Measurements from ENCODE around the gene SSTR3.

The SSTR3 gene

DNA sequence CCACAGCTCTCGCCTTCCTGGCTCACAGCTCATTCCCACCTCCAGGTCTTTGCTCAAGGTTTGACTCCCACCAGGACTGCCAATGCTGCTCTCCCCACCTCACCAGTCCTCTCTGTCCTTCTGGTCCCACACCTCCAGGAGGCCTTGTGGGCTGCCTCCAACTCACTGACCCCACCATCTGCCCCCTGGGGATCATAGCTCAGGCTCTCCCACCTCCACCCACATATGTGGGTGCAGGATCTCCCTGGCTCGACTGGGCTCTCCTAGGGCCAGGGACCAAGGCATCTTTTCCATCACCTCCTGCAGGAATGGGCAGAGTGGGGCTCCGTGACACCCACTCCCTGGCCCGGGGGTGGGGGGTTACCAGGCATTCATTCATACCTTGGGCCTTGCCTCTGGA lies 13.8 kb upstream of the SSTR3 start:
- H3K9me3 Mint-ChIP-seq: no peaks in the 10 kb centered on the region

DNA sequence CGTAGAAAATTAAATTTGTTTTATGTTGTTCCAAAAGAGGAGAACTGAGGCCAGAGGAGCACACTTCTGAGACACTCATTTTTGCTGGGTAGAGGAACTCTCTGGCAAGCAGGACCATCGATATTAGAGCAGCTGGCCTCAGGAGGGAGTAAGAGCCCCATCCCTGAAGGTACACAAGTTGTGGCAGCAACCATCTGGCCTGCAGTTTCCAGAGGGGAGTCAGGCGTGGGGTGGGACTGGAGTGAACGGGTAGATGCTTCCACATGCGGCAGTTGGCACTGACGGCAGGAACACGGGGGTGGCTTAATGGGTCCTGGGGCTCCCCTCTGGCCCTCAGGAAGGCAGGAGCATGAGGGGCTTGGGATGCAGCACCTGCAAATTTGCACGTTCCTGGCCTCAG lies 13.2 kb upstream of the SSTR3 start:
- Mint-ChIP-seq H3K9me3 (no peaks in the 10 kb centered on the region), H3K4me1 (peaks cover 10% of the 10 kb centered on the region), H3K36me3 (ENCODE audit: low read depth) (no peaks in the 10 kb centered on the region), H3K4me3 (no peak overlapping the region), H3K27me3 (ENCODE audit: low read depth) (peaks cover 18% of the 10 kb centered on the region), H3K27ac (no peak overlapping the region)
- TF ChIP-seq, protein P1, sequence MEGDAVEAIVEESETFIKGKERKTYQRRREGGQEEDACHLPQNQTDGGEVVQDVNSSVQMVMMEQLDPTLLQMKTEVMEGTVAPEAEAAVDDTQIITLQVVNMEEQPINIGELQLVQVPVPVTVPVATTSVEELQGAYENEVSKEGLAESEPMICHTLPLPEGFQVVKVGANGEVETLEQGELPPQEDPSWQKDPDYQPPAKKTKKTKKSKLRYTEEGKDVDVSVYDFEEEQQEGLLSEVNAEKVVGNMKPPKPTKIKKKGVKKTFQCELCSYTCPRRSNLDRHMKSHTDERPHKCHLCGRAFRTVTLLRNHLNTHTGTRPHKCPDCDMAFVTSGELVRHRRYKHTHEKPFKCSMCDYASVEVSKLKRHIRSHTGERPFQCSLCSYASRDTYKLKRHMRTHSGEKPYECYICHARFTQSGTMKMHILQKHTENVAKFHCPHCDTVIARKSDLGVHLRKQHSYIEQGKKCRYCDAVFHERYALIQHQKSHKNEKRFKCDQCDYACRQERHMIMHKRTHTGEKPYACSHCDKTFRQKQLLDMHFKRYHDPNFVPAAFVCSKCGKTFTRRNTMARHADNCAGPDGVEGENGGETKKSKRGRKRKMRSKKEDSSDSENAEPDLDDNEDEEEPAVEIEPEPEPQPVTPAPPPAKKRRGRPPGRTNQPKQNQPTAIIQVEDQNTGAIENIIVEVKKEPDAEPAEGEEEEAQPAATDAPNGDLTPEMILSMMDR (IDR thresholded peaks at IDR 0.05; ENCODE audit: unreplicated experiment in 3 of 3): no peak

More for the DNA sequence above, 13.8 kb upstream of the SSTR3 start:
- Mint-ChIP-seq H3K27me3 (ENCODE audit: low read depth) (peaks cover 18% of the 10 kb centered on the region), H3K27ac (no peak overlapping the region), H3K36me3 (ENCODE audit: low read depth) (no peaks in the 10 kb centered on the region), H3K4me3 (no peak overlapping the region), H3K4me1 (peaks cover 10% of the 10 kb centered on the region)
- TF ChIP-seq, protein P1 (IDR thresholded peaks at IDR 0.05; ENCODE audit: unreplicated experiment in 3 of 3): no peak

DNA sequence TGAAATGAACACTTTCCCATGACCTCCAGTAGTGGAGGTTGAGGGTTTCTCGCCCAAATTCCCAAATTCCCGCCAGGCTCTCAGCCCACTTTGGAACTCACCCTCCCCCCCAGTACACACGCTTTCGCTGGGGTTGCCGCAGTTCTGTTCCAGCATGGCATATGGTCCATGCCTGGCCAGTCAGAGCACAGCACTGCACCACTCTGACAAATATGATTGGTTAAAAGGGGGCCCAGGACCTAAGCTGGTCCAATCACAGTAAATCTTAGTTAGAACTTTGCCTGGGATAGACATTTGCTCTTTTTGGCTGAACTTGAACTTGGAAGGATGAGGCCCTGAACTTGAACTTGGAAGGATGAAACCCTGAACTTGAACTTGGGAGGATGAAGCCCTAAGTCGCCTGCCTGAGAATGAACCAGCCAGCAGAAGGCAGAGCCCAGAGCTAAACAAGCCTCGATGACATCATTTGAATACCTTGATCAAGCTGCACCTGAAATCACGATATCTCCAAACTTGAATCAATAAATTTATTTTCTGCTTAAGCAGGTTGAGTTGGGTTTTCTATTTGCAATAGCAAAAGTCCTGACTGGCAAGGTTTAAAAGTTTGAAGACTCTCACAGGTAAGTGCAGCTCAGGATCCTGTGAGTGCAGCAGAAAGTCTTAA lies 12.6 kb upstream of the SSTR3 start:
- H3K36me3 Mint-ChIP-seq (ENCODE audit: low read depth): no peaks in the 10 kb centered on the region
- H3K4me3 Mint-ChIP-seq: no peak overlapping the region
- peaks cover 10% of the 10 kb centered on the region for H3K4me1 Mint-ChIP-seq
- peaks cover 17% of the 10 kb centered on the region for H3K27me3 Mint-ChIP-seq (ENCODE audit: low read depth)
- H3K27ac Mint-ChIP-seq: no peak overlapping the region
- H3K9me3 Mint-ChIP-seq: no peaks in the 10 kb centered on the region
- TF ChIP-seq, protein P1 (IDR thresholded peaks at IDR 0.05; ENCODE audit: unreplicated experiment in 3 of 3): no peak

DNA sequence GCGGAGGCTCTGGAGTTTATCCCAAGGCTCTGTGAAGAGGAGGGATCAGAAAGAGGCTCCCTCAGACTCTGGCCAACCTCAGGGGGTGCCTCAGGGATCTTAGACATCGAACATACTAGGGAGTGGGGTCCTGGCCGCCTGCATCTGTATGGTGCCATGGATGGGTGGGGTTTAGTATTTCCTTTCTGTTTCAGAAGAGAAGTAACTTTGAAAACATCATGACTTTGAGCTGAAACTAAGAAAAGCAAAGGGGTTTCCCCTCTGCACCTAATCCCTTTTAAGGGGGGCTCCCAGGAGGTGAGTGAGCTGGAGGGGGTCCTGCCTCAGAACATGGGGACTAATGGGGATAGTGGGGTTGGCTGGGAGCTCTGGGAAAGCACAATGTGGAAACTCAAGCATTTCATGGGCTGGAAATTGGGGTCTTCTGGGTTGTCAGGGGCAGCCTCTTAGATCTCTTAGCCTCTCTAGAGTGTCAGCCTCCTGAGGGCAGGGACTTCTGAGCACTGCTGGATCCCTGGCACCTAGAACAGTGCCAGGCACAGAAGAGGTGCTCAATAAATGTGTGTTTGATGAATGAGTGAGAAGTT lies 11.8 kb upstream of the SSTR3 start:
- TF ChIP-seq, protein P1 (IDR thresholded peaks at IDR 0.05; ENCODE audit: unreplicated experiment in 3 of 3): no peak
- Mint-ChIP-seq H3K27me3 (ENCODE audit: low read depth) (peaks cover 15% of the 10 kb centered on the region), H3K27ac (peak overlapping the region in 1 of 3 experiments; percentile 6), H3K4me3 (no peak overlapping the region), H3K36me3 (ENCODE audit: low read depth) (no peaks in the 10 kb centered on the region), H3K4me1 (peaks cover 5% of the 10 kb centered on the region), H3K9me3 (no peaks in the 10 kb centered on the region)

DNA sequence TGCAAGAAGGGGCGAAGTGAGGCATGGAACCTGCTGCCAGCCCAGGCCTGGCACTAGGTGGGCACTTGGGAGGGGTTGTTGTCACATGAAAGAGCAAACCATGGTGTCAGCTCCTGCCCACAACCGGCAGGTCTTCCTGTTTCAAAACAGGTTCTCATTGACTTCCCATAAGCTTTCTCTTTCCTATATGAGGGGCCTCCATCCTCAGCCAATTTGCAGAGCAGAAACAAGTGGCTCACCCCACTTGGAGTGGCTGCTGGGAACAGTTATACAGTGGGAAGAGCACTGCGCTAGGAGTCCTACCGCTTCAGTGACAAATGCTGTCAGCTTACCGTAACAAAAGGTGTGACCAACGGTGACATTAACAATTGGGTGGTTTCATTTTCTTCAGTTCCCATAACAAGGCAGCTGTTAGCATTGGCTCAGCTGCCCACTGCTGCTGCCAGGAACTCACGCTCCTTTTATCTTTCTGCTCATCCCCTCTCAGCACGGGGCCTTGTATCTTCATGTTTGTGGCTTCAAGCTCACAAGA lies 10.2 kb upstream of the SSTR3 start:
- Mint-ChIP-seq H3K36me3 (ENCODE audit: low read depth) (no peaks in the 10 kb centered on the region), H3K4me3 (no peak overlapping the region), H3K27ac (no peak overlapping the region), H3K27me3 (ENCODE audit: low read depth) (peaks cover 19% of the 10 kb centered on the region), H3K4me1 (no peaks in the 10 kb centered on the region), H3K9me3 (no peaks in the 10 kb centered on the region)
- TF ChIP-seq, protein P1 (IDR thresholded peaks at IDR 0.05; ENCODE audit: unreplicated experiment in 3 of 3): no peak

All from nephron (organoid).